DMS 273 (cell line): ENCODE results near the gene NFATC2.

Experiments
- DNase-seq: peaks from one replicate; lab custom pipeline; 2025; ENCODE audit not compliant: unreplicated experiment; lab: John Stamatoyannopoulos, UW

The NFATC2 gene

GRCh38 chr20:51397137-51397536 is 145.4 kb downstream of the NFATC2 start:
- DNase-seq: no peak

- no peak for DNase-seq
Observed at GRCh38 chr20:51396365-51396909, 146.1 kb downstream of the NFATC2 start.

GRCh38 chr20:51394706-51395105 is 147.8 kb downstream of the NFATC2 start:
- no peak for DNase-seq

- no peak for DNase-seq
Observed at GRCh38 chr20:51393571-51393970, 148.9 kb downstream of the NFATC2 start.

GRCh38 chr20:51392614-51393186 is 149.8 kb downstream of the NFATC2 start:
- no peak for DNase-seq

- no peak for DNase-seq
Observed at GRCh38 chr20:51391926-51392325, 150.6 kb downstream of the NFATC2 start.

- no peak for DNase-seq
Observed at GRCh38 chr20:51389543-51390264, 152.8 kb downstream of the NFATC2 start.

GRCh38 chr20:51388756-51389542 is 153.6 kb downstream of the NFATC2 start:
- DNase-seq: no peak

- DNase-seq: no peak
Observed at GRCh38 chr20:51388227-51388626, 154.3 kb downstream of the NFATC2 start.

- DNase-seq: no peak
Observed at GRCh38 chr20:51387125-51387875, 155.2 kb downstream of the NFATC2 start.

- no peak for DNase-seq
Observed at GRCh38 chr20:51386586-51386985, 155.9 kb downstream of the NFATC2 start.

- DNase-seq: peak; percentile 52
Observed at GRCh38 chr20:51385646-51386530, 156.6 kb downstream of the NFATC2 start.

GRCh38 chr20:51384875-51385274 is 157.6 kb downstream of the NFATC2 start:
- DNase-seq: no peak

- DNase-seq: no peak
Observed at GRCh38 chr20:51383891-51384510, 158.5 kb downstream of the NFATC2 start.

GRCh38 chr20:51382986-51383821 is 159.3 kb downstream of the NFATC2 start:
- peak; percentile 14 for DNase-seq

- no peak for DNase-seq
Observed at GRCh38 chr20:51382111-51382985, 160.2 kb downstream of the NFATC2 start.

- no peak for DNase-seq
Observed at GRCh38 chr20:51381557-51381956, 161.0 kb downstream of the NFATC2 start.
